Measurements from ENCODE around the gene AKAP8. TPM values are rescaled to one million over a fixed set of nuclear protein-coding genes. Genes with fewer than 3 reads are reported as not detected.

AKAP8 gene
- total and polyA plus RNA-seq, 4 donors, result 7.5 to 12.4 (median 9.8) TPM

GRCh38 chr19:15313649-15314279, 65.8 kb downstream of the AKAP8 start:
- Histone ChIP-seq H3K4me1 (ENCODE audit: control insufficient read depth in 4 of 4, insufficient read depth in 4 of 4, low read length in 3 of 4) (peaks cover 4 to 53% (median 39%) of the 10 kb centered on the region in 4 donors), H3K36me3 (ENCODE audit: control insufficient read depth in 4 of 4, insufficient read depth in 3 of 4, low read depth in 1 of 4, low read length in 3 of 4) (no peaks in the 10 kb centered on the region), H3K9ac (ENCODE audit: low read depth in 1 of 2, low read length in 2 of 2) (no peak overlapping the region), H3K4me3 (ENCODE audit: low read depth in 1 of 3, low read length in 3 of 3) (no peak overlapping the region), H3K27me3 (ENCODE audit: control insufficient read depth in 4 of 4, insufficient read depth in 4 of 4, low read length in 3 of 4) (no peaks in the 10 kb centered on the region), H3K9me3 (ENCODE audit: control insufficient read depth in 4 of 4, low read length in 3 of 4) (no peaks in the 10 kb centered on the region), H3K27ac (ENCODE audit: low read depth in 1 of 2, low read length in 2 of 2) (no peak overlapping the region)
- DNase-seq (ENCODE audit: low spot score), result no peak
- 71% methylated on average over 7 of the region's 7 CpGs for WGBS
- TF ChIP-seq MAX (IDR thresholded peaks at IDR 0.05) (no peak), NR2F2 (IDR thresholded peaks at IDR 0.05) (no peak), YY1 (IDR thresholded peaks at IDR 0.05) (no peak), JUND (IDR thresholded peaks at IDR 0.05) (no peak), CTCF (IDR thresholded peaks at IDR 0.05; ENCODE audit: low read depth, low read length, missing input control) (no peak), EGR1 (IDR thresholded peaks at IDR 0.05; ENCODE audit: low read depth in 2 of 2) (no peak), FOXA1 (IDR thresholded peaks at IDR 0.05) (no peak), RAD21 (IDR thresholded peaks at IDR 0.05) (no peak), GABPA (IDR thresholded peaks at IDR 0.05 in 1 of 2, conservative IDR thresholded peaks at IDR 0.05 in 1 of 2) (no peak)

GRCh38 chr19:15307169-15307568, 72.4 kb downstream of the AKAP8 start:
- peaks cover 22 to 56% (median 43%) of the 10 kb centered on the region in 4 donors for H3K4me1 ChIP-seq (ENCODE audit: control insufficient read depth in 4 of 4, insufficient read depth in 4 of 4, low read length in 3 of 4)
- WGBS, result 94% methylated on average over 2 of the region's 2 CpGs

More at GRCh38 chr19:15307169-15307568, 72.4 kb downstream of the AKAP8 start:
- H3K27me3 ChIP-seq (ENCODE audit: control insufficient read depth in 4 of 4, insufficient read depth in 4 of 4, low read length in 3 of 4), result no peaks in the 10 kb centered on the region
- H3K4me3 ChIP-seq (ENCODE audit: low read depth in 1 of 3, low read length in 3 of 3), result no peak overlapping the region
- no peak for TF ChIP-seq FOXA2 (IDR thresholded peaks at IDR 0.05)
- no peak for TF ChIP-seq RAD21 (IDR thresholded peaks at IDR 0.05)
- no peak for TF ChIP-seq RXRA (IDR thresholded peaks at IDR 0.05)
- no peak for TF ChIP-seq SP1 (IDR thresholded peaks at IDR 0.05)
- no peak for TF ChIP-seq JUND (IDR thresholded peaks at IDR 0.05)
- TF ChIP-seq EGR1 (IDR thresholded peaks at IDR 0.05; ENCODE audit: low read depth in 2 of 2), result no peak
- TF ChIP-seq ZBTB33 (IDR thresholded peaks at IDR 0.05), result no peak
- TF ChIP-seq NR2F2 (IDR thresholded peaks at IDR 0.05), result no peak
- no peak for TF ChIP-seq CTCF (IDR thresholded peaks at IDR 0.05; ENCODE audit: low read depth, low read length, missing input control)
- no peak for TF ChIP-seq ATF3 (IDR thresholded peaks at IDR 0.05)
- TF ChIP-seq HNF4G (IDR thresholded peaks at IDR 0.05), result no peak
- no peak for TF ChIP-seq MAX (IDR thresholded peaks at IDR 0.05)
- no peak for TF ChIP-seq REST (IDR thresholded peaks at IDR 0.05)
- TF ChIP-seq FOXA1 (IDR thresholded peaks at IDR 0.05), result no peak
- TF ChIP-seq TAF1 (conservative IDR thresholded peaks at IDR 0.05), result no peak
- no peak for TF ChIP-seq HNF4A (conservative IDR thresholded peaks at IDR 0.05)
- TF ChIP-seq YY1 (IDR thresholded peaks at IDR 0.05), result no peak
- TF ChIP-seq GABPA (IDR thresholded peaks at IDR 0.05 in 1 of 2, conservative IDR thresholded peaks at IDR 0.05 in 1 of 2), result no peak
- H3K9me3 ChIP-seq (ENCODE audit: control insufficient read depth in 4 of 4, low read length in 3 of 4), result no peaks in the 10 kb centered on the region
- no peak for DNase-seq (ENCODE audit: low spot score)
- H3K9ac ChIP-seq (ENCODE audit: low read depth in 1 of 2, low read length in 2 of 2), result no peak overlapping the region
- H3K27ac ChIP-seq (ENCODE audit: low read depth in 1 of 2, low read length in 2 of 2), result no peak overlapping the region
- no peaks in the 10 kb centered on the region for H3K36me3 ChIP-seq (ENCODE audit: control insufficient read depth in 4 of 4, insufficient read depth in 3 of 4, low read depth in 1 of 4, low read length in 3 of 4)

All from liver (tissue), 9 donors.